Measurements from ENCODE around the gene PIK3CB. TPM values are rescaled to one million over a fixed set of nuclear protein-coding genes. Genes with fewer than 3 reads are reported as not detected.

The PIK3CB gene
- total RNA-seq, 1 experiment from 2014 or later: 16.4 TPM

DNA sequence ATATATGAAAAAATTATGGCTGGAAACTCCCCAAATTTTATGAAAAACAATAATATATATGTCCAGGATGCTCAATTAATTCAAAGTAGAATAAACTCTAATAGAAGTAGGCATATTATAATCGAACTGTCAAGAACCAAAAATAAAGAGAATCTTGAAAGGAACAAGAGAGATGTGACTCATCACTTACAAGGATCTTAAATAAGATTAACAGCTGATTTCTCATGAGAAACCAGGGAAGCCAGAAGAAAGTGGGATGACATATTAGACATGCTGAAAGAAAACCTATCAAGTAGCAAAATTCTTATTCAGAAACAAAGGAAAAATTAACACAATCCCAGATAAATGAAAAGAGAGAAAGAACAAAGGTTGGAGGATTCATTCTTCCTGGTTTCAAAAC lies 159.3 kb downstream of the PIK3CB start:
- H3K9me3 ChIP-seq (ENCODE audit: low read depth, low read length, poor library complexity, severe bottlenecking): peaks cover 29% of the 10 kb centered on the region
- no peak for DNase-seq (ENCODE audit: low spot score)
- H3K4me3 ChIP-seq (ENCODE audit: low read depth, low read length, poor library complexity, severe bottlenecking): no peak overlapping the region
- no TSS peak for BruUV-seq (replicated peaks)
- TF ChIP-seq EZH2 (IDR thresholded peaks at IDR 0.05; ENCODE audit: borderline replicate concordance, low read depth, low read length, poor library complexity, severe bottlenecking) (no peak), CTCF (conservative IDR thresholded peaks at IDR 0.05; ENCODE audit: low read depth, low read length) (no peak)
- intact Hi-C loops (cut with micrococcal nuclease; ENCODE audit: unreplicated experiment): no loop called here
- no peaks in the 10 kb centered on the region for H3K27me3 ChIP-seq (replicated peaks; ENCODE audit: insufficient read depth, low read depth, low read length, poor library complexity)
- no peak overlapping the region for H3K27ac ChIP-seq (ENCODE audit: low read depth, low read length, poor library complexity, severe bottlenecking)
- CTCF ChIA-PET: no interaction called here
- POLR2A ChIA-PET (ENCODE audit: low non-redundant PET): no interaction called here
- peaks cover 15% of the 10 kb centered on the region for H3K36me3 ChIP-seq (ENCODE audit: insufficient read depth, low read length, poor library complexity, severe bottlenecking)
- no peaks in the 10 kb centered on the region for H3K4me1 ChIP-seq (ENCODE audit: insufficient read depth, low read length, poor library complexity, severe bottlenecking)

GRCh38 chr3:138673641-138674530 lies 160.8 kb downstream of the PIK3CB start:
- no peaks in the 10 kb centered on the region for H3K4me1 ChIP-seq (ENCODE audit: insufficient read depth, low read length, poor library complexity, severe bottlenecking)
- no peak overlapping the region for H3K4me3 ChIP-seq (ENCODE audit: low read depth, low read length, poor library complexity, severe bottlenecking)
- H3K27ac ChIP-seq (ENCODE audit: low read depth, low read length, poor library complexity, severe bottlenecking): no peak overlapping the region
- ChIA-PET POLR2A (ENCODE audit: low non-redundant PET) (no interaction called here), CTCF (no interaction called here)
- peaks cover 29% of the 10 kb centered on the region for H3K9me3 ChIP-seq (ENCODE audit: low read depth, low read length, poor library complexity, severe bottlenecking)
- intact Hi-C loops (cut with micrococcal nuclease; ENCODE audit: unreplicated experiment): no loop called here
- peaks cover 15% of the 10 kb centered on the region for H3K36me3 ChIP-seq (ENCODE audit: insufficient read depth, low read length, poor library complexity, severe bottlenecking)
- no peaks in the 10 kb centered on the region for H3K27me3 ChIP-seq (replicated peaks; ENCODE audit: insufficient read depth, low read depth, low read length, poor library complexity)
- TF ChIP-seq EZH2 (IDR thresholded peaks at IDR 0.05; ENCODE audit: borderline replicate concordance, low read depth, low read length, poor library complexity, severe bottlenecking) (no peak), CTCF (conservative IDR thresholded peaks at IDR 0.05; ENCODE audit: low read depth, low read length) (no peak)
- DNase-seq (ENCODE audit: low spot score): no peak
- BruUV-seq (replicated peaks): no TSS peak

- H3K9me3 ChIP-seq (ENCODE audit: low read depth, low read length, poor library complexity, severe bottlenecking): peaks cover 9% of the 10 kb centered on the region
- peaks cover 5% of the 10 kb centered on the region for H3K36me3 ChIP-seq (ENCODE audit: insufficient read depth, low read length, poor library complexity, severe bottlenecking)
- no peak overlapping the region for H3K27ac ChIP-seq (ENCODE audit: low read depth, low read length, poor library complexity, severe bottlenecking)
- H3K27me3 ChIP-seq (replicated peaks; ENCODE audit: insufficient read depth, low read depth, low read length, poor library complexity): no peaks in the 10 kb centered on the region
- DNase-seq (ENCODE audit: low spot score): no peak
- TF ChIP-seq EZH2 (IDR thresholded peaks at IDR 0.05; ENCODE audit: borderline replicate concordance, low read depth, low read length, poor library complexity, severe bottlenecking) (no peak), CTCF (conservative IDR thresholded peaks at IDR 0.05; ENCODE audit: low read depth, low read length) (no peak)
- ChIA-PET POLR2A (ENCODE audit: low non-redundant PET) (no interaction called here), CTCF (no interaction called here)
- no TSS peak for BruUV-seq (replicated peaks)
- intact Hi-C loops (cut with micrococcal nuclease; ENCODE audit: unreplicated experiment): no loop called here
- H3K4me1 ChIP-seq (ENCODE audit: insufficient read depth, low read length, poor library complexity, severe bottlenecking): no peaks in the 10 kb centered on the region
- no peak overlapping the region for H3K4me3 ChIP-seq (ENCODE audit: low read depth, low read length, poor library complexity, severe bottlenecking)
These were observed 164.3 kb downstream of the PIK3CB start for GRCh38 chr3:138670407-138670806.

All from A673 (cell line).